Neuronal stem cell (in vitro differentiated cells): ENCODE measurements around the gene LTBP1.

ENCODE experiments used
- DNase-seq: peaks from one replicate; pipeline ENCODE4 v3.0.0-alpha.2; 2013; ENCODE audit warnings: low spot score
- H2AFZ ChIP-seq: one replicate; pipeline ENCODE4 v1.6.1; 2013; ENCODE audit warnings: mild to moderate bottlenecking, low read length, inconsistent platforms
- H2AK5ac ChIP-seq: 2 replicates; pipeline ENCODE4 v1.6.1; 2013; ENCODE audit warnings: low read depth, mild to moderate bottlenecking, inconsistent platforms, low read length, moderate library complexity, mixed read lengths
- H2BK120ac ChIP-seq: 2 replicates; pipeline ENCODE4 v1.6.1; 2013; ENCODE audit warnings: low read depth, mild to moderate bottlenecking, inconsistent platforms, low read length, moderate library complexity, mixed read lengths
- H2BK12ac ChIP-seq: one replicate; pipeline ENCODE4 v1.6.1; 2013; ENCODE audit warnings: low read length, inconsistent platforms
- H2BK15ac ChIP-seq: 2 replicates; pipeline ENCODE4 v1.6.1; 2013; ENCODE audit warnings: mild to moderate bottlenecking, low read length, inconsistent platforms, mixed read lengths
- H2BK5ac ChIP-seq: one replicate; pipeline ENCODE4 v1.6.1; 2013; ENCODE audit warnings: inconsistent platforms, mild to moderate bottlenecking, low read length, moderate library complexity
- H3K14ac ChIP-seq: one replicate; pipeline ENCODE4 v1.6.1; 2013; ENCODE audit warnings: low read length, inconsistent platforms
- H3K18ac ChIP-seq: 2 replicates; pipeline ENCODE4 v1.6.1; 2013; ENCODE audit warnings: low read length, inconsistent platforms
- H3K23ac ChIP-seq: 2 replicates; pipeline ENCODE4 v1.6.1; 2013; ENCODE audit warnings: low read depth, mild to moderate bottlenecking, mixed read lengths, low read length, inconsistent platforms; ENCODE audit not compliant: poor library complexity
- H3K27ac ChIP-seq: replicated peaks from 3 replicates; pipeline ENCODE4 v1.5.1; 2013; ENCODE audit warnings: low read length, inconsistent platforms
- H3K27me3 ChIP-seq, 3 experiments: 2 replicates each; pipeline ENCODE4 v1.6.1; 2013; ENCODE audit warnings: low read length in 3 of 3, mild to moderate bottlenecking in 2 of 3, inconsistent platforms in 1 of 3, low read depth in 1 of 3, mixed read lengths in 1 of 3, moderate library complexity in 1 of 3; ENCODE audit not compliant: control insufficient read depth in 3 of 3, insufficient read depth in 3 of 3
- H3K36me3 ChIP-seq, 2 donors: replicated peaks in 1 of 2; 2 replicates each; pipeline ENCODE4 v1.6.1; 2013; ENCODE audit warnings: low read length in 2 of 2; ENCODE audit not compliant: control insufficient read depth in 2 of 2, insufficient read depth in 2 of 2
- H3K4ac ChIP-seq: 2 replicates; pipeline ENCODE4 v1.6.1; 2013; ENCODE audit warnings: inconsistent platforms, mild to moderate bottlenecking, low read length, moderate library complexity
- H3K4me1 ChIP-seq, 2 donors: 1 replicate in 1 of 2; 2 replicates in 1 of 2; pipeline ENCODE4 v1.6.1; 2013; ENCODE audit warnings: low read length in 2 of 2, low read depth in 1 of 2; ENCODE audit not compliant: control insufficient read depth in 2 of 2, insufficient read depth in 1 of 2
- H3K4me2 ChIP-seq: one replicate; pipeline ENCODE4 v1.6.1; 2013; ENCODE audit warnings: mild to moderate bottlenecking, low read length, inconsistent platforms; ENCODE audit not compliant: insufficient read depth, poor library complexity, severe bottlenecking
- H3K4me3 ChIP-seq, 2 donors: 2 replicates each; pipeline ENCODE4 v1.5.1; 2013; ENCODE audit warnings: low read length in 2 of 2, mild to moderate bottlenecking in 2 of 2, inconsistent platforms in 1 of 2, moderate library complexity in 1 of 2
- H3K79me1 ChIP-seq: one replicate; pipeline ENCODE4 v1.6.1; 2013; ENCODE audit warnings: low read depth, mild to moderate bottlenecking, inconsistent platforms, low read length, moderate library complexity
- H3K9ac ChIP-seq: one replicate; pipeline ENCODE4 v1.6.1; 2013; ENCODE audit warnings: mild to moderate bottlenecking, low read depth, low read length, inconsistent platforms; ENCODE audit not compliant: poor library complexity
- H3K9me3 ChIP-seq, 2 donors: replicated peaks in 1 of 2; 2 replicates each; pipeline versions ENCODE3 to v1.6.1; 2013; ENCODE audit warnings: low read length in 2 of 2, mild to moderate bottlenecking in 2 of 2, inconsistent platforms in 1 of 2, low read depth in 1 of 2, mixed read lengths in 1 of 2, moderate library complexity in 1 of 2; ENCODE audit not compliant: control insufficient read depth in 2 of 2, insufficient read depth in 1 of 2
- H4K8ac ChIP-seq: one replicate; pipeline ENCODE4 v1.6.1; 2013; ENCODE audit warnings: low read depth, mild to moderate bottlenecking, inconsistent platforms, low read length, moderate library complexity
- H4K91ac ChIP-seq: one replicate; pipeline ENCODE4 v1.6.1; 2013; ENCODE audit warnings: low read length, low read depth, mild to moderate bottlenecking, inconsistent platforms; ENCODE audit not compliant: poor library complexity
- WGBS, 2 donors: extraction: QIAGEN DNeasy Blood & Tissue Kit; methylation state at CpG; one replicate each; pipeline ENCODE4 v1.1.7; 2013; ENCODE audit warnings: missing lambda C conversion rate in 2 of 2, mixed read lengths in 1 of 2; ENCODE audit not compliant: insufficient read length in 2 of 2, insufficient replicate concordance in 1 of 2; ENCODE audit errors: extremely low coverage in 2 of 2; 5-methylcytosine and 5-hydroxymethylcytosine counted together

Gene LTBP1

DNA sequence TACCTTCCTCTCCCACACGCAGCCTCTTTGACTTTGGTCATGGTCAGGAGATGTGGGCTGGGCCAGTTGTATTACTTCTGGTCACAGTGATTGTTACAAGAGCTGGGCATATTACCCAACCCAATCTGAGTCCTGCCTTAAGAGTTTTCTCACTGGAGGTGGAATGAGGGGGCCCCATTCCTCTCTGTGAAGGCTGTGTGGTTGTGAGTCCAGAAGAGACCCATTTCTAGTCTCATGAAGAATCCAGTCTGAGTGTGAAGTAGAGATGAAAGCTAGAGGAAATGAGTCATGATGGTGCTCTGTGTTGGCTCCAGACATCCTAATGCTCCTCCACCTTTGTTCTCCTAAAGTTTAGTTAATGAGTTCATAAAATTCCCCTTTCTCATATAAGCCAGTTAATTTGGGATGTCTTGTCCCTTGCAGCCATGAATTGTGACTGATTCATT is 478.9 kb downstream of the LTBP1 start:
- Histone ChIP-seq H4K91ac (no peak overlapping the region), H3K79me1 (no peaks in the 10 kb centered on the region), H3K23ac (no peak overlapping the region), H3K18ac (no peak overlapping the region), H2AK5ac (no peak overlapping the region), H3K36me3 (no peaks in the 10 kb centered on the region), H3K9me3 (no peaks in the 10 kb centered on the region), H2AFZ (no peak overlapping the region), H3K14ac (no peak overlapping the region), H2BK5ac (no peak overlapping the region), H3K4me3 (no peak overlapping the region), H3K4me1 (no peaks in the 10 kb centered on the region), H2BK15ac (no peak overlapping the region), H2BK12ac (no peak overlapping the region), H3K27ac (no peak overlapping the region), H3K4me2 (no peak overlapping the region), H3K9ac (no peak overlapping the region), H2BK120ac (no peak overlapping the region), H3K4ac (no peak overlapping the region), H4K8ac (no peak overlapping the region), H3K27me3 (no peaks in the 10 kb centered on the region)
- no peak for DNase-seq
- no CpG with 5 or more reads among the region's 1 CpG for WGBS, 2 donors

DNA sequence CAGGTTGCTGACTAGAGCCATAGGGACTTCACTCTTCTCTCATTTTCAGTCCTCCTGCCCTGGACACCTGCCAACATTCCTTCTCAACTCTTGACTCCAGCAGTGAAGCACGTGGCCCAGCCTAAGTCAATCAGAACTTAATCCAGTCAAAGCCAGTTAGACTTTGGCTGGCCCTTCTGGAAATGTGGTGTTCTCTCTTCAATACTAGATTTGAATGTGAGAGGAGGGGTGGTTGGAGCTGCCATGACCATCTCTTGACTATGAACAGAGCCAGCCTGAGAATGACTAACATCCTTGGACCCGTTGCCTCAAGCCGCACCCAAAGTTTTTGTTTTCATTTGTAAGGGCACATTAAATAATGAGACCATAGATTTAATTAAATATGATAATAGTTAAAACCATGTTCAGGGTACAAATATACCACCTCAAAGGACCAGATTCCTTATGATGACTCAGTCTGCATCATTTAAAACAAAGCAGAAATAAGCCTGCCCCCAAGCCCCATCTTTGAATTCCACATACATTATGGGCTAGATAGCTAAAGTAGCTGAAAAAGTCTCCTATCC is 480.0 kb downstream of the LTBP1 start:
- no peaks in the 10 kb centered on the region for H3K36me3 ChIP-seq
- H2BK15ac ChIP-seq: no peak overlapping the region
- H3K14ac ChIP-seq: no peak overlapping the region
- H3K4me3 ChIP-seq: no peak overlapping the region
- H2AK5ac ChIP-seq: no peak overlapping the region
- H3K9me3 ChIP-seq: no peaks in the 10 kb centered on the region
- no peak overlapping the region for H4K91ac ChIP-seq
- no peak overlapping the region for H3K4me2 ChIP-seq
- no peak overlapping the region for H3K4ac ChIP-seq
- no peak overlapping the region for H2AFZ ChIP-seq
- H2BK12ac ChIP-seq: no peak overlapping the region
- no peak for DNase-seq
- no CpG with 5 or more reads among the region's 3 CpGs for WGBS, 2 donors
- H3K23ac ChIP-seq: no peak overlapping the region
- H2BK5ac ChIP-seq: no peak overlapping the region
- H3K79me1 ChIP-seq: no peaks in the 10 kb centered on the region
- H3K4me1 ChIP-seq: no peaks in the 10 kb centered on the region
- no peaks in the 10 kb centered on the region for H3K27me3 ChIP-seq
- no peak overlapping the region for H3K27ac ChIP-seq
- no peak overlapping the region for H3K9ac ChIP-seq
- H2BK120ac ChIP-seq: no peak overlapping the region
- no peak overlapping the region for H3K18ac ChIP-seq
- no peak overlapping the region for H4K8ac ChIP-seq

DNA sequence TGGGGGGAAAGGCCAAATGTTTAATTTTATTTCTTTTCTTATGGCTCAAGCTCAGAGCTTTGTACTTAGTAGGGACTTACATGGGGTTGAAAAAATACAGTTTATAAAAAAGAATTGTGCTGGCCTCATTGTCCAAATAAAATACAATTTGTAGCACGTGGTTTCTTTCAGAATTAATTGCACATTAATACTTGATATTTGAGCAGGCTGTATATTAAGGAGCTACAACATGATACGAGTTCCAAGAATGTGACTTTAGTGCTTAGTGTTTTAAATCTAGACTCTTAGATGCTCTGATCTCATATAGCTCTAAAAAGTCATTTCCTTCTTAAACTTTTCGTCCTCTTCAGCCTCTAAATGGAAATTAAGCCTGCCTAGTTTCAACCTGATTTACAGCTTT is 483.3 kb downstream of the LTBP1 start:
- Histone ChIP-seq H3K9me3 (no peaks in the 10 kb centered on the region), H2BK5ac (no peak overlapping the region), H2AK5ac (no peak overlapping the region), H3K4me2 (no peak overlapping the region), H3K23ac (no peak overlapping the region), H2BK15ac (no peak overlapping the region), H4K8ac (no peak overlapping the region), H3K4me1 (no peaks in the 10 kb centered on the region), H3K18ac (no peak overlapping the region), H4K91ac (no peak overlapping the region), H2BK120ac (no peak overlapping the region), H3K4me3 (no peak overlapping the region), H3K9ac (no peak overlapping the region), H3K4ac (no peak overlapping the region), H3K79me1 (no peaks in the 10 kb centered on the region), H3K27me3 (no peaks in the 10 kb centered on the region), H3K14ac (no peak overlapping the region), H3K36me3 (no peaks in the 10 kb centered on the region), H2AFZ (no peak overlapping the region), H2BK12ac (no peak overlapping the region), H3K27ac (no peak overlapping the region)
- WGBS, 2 donors: no CpG with 5 or more reads among the region's 3 CpGs
- no peak for DNase-seq

DNA sequence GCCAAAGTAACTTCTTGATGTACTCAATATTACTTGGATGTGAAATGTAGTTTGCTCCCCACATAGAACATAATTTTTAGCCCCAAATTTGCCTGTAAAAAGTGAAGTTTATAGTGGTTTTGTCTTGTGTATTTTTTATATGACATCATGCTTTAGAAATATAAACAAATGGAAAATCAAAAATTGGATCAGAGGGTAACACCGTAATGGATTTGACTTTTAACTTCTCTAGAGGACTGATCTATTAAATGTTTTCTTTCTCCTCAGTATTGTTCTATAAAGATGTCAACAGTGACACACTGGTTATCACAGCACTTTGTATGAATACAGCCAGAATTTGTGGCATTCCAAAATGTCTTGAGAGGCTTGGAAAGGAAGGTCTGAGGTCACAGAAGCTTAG is 484.1 kb downstream of the LTBP1 start:
- no peak overlapping the region for H2BK15ac ChIP-seq
- no peaks in the 10 kb centered on the region for H3K9me3 ChIP-seq
- no peak overlapping the region for H3K14ac ChIP-seq
- DNase-seq: no peak
- H3K4ac ChIP-seq: no peak overlapping the region
- no peak overlapping the region for H2BK5ac ChIP-seq
- no peaks in the 10 kb centered on the region for H3K27me3 ChIP-seq
- H3K79me1 ChIP-seq: no peaks in the 10 kb centered on the region
- no peak overlapping the region for H3K4me2 ChIP-seq
- no peak overlapping the region for H3K23ac ChIP-seq
- no peak overlapping the region for H4K8ac ChIP-seq
- no peak overlapping the region for H3K27ac ChIP-seq
- H2AFZ ChIP-seq: no peak overlapping the region
- no peak overlapping the region for H2BK12ac ChIP-seq
- H3K4me3 ChIP-seq: no peak overlapping the region
- H3K9ac ChIP-seq: no peak overlapping the region
- H3K4me1 ChIP-seq: no peaks in the 10 kb centered on the region
- no peaks in the 10 kb centered on the region for H3K36me3 ChIP-seq
- H2BK120ac ChIP-seq: no peak overlapping the region
- H4K91ac ChIP-seq: no peak overlapping the region
- WGBS, 2 donors: no CpG with 5 or more reads among the region's 1 CpG
- no peak overlapping the region for H2AK5ac ChIP-seq
- H3K18ac ChIP-seq: no peak overlapping the region
